GM23248 (cell line): ENCODE results near the gene RAB15. TPM values are rescaled to one million over a fixed set of nuclear protein-coding genes. Genes with fewer than 3 reads are reported as not detected.

ENCODE experiments used
- DNase-seq: peaks from one replicate; pipeline ENCODE4 v3.0.0-alpha.2; 2015
- H2AFZ ChIP-seq: fragments of 200-600 bp; sonication (generic); 2 replicates; pipeline ENCODE4 v1.6.1; 2016; ENCODE audit warnings: antibody characterized with exemption
- H3F3A ChIP-seq: fragments of 200-600 bp; sonication (generic); 2 replicates; pipeline ENCODE4 v1.6.1; 2016; ENCODE audit warnings: mild to moderate bottlenecking, antibody characterized with exemption, mixed run types; ENCODE audit not compliant: insufficient read depth
- H3K27ac ChIP-seq: fragments of 200-600 bp; sonication (generic); 2 replicates; pipeline ENCODE4 v1.5.1; 2016; ENCODE audit warnings: mild to moderate bottlenecking
- H3K27me3 ChIP-seq: fragments of 200-600 bp; sonication (generic); replicated peaks from 2 replicates; pipeline ENCODE4 v1.6.1; 2016; ENCODE audit warnings: mild to moderate bottlenecking; ENCODE audit not compliant: insufficient read depth
- H3K36me3 ChIP-seq: fragments of 200-600 bp; sonication (generic); 2 replicates; pipeline ENCODE4 v1.6.1; 2016; ENCODE audit warnings: low read depth, mild to moderate bottlenecking
- H3K4me1 ChIP-seq: fragments of 200-600 bp; sonication (generic); 2 replicates; pipeline ENCODE4 v1.6.1; 2016; ENCODE audit warnings: mild to moderate bottlenecking; ENCODE audit not compliant: insufficient read depth
- H3K4me2 ChIP-seq: fragments of 200-600 bp; sonication (generic); one replicate; pipeline ENCODE4 v1.6.1; 2016; ENCODE audit warnings: mild to moderate bottlenecking; ENCODE audit not compliant: unreplicated experiment
- H3K4me3 ChIP-seq: fragments of 200-600 bp; sonication (generic); 2 replicates; pipeline ENCODE4 v1.5.1; 2016; ENCODE audit warnings: mild to moderate bottlenecking
- H3K79me2 ChIP-seq: fragments of 200-600 bp; sonication (generic); 2 replicates; pipeline ENCODE4 v1.6.1; 2016; ENCODE audit warnings: mild to moderate bottlenecking; ENCODE audit not compliant: insufficient read depth
- H3K9ac ChIP-seq: fragments of 200-600 bp; sonication (generic); 2 replicates; pipeline ENCODE4 v1.6.1; 2016; ENCODE audit warnings: mild to moderate bottlenecking
- H3K9me2 ChIP-seq: fragments of 200-600 bp; sonication (generic); 2 replicates; pipeline ENCODE4 v1.6.1; 2016; ENCODE audit warnings: mixed run types, mild to moderate bottlenecking, moderate library complexity; ENCODE audit not compliant: insufficient read depth
- H3K9me3 ChIP-seq: fragments of 200-600 bp; sonication (generic); one replicate; pipeline ENCODE4 v1.6.1; 2017; ENCODE audit warnings: low read depth
- H4K20me1 ChIP-seq: fragments of 200-600 bp; sonication (generic); 2 replicates; pipeline ENCODE4 v1.6.0; 2016; ENCODE audit not compliant: insufficient read depth
- EZH2 ChIP-seq: fragments of 200-600 bp; sonication (generic); IDR thresholded peaks from 2 replicates; pipeline ENCODE4 v1.6.1; 2018; ENCODE audit warnings: antibody characterized with exemption, mild to moderate bottlenecking; ENCODE audit not compliant: insufficient read depth, poor library complexity, severe bottlenecking
- EZH2phosphoT487 ChIP-seq: fragments of 200-600 bp; sonication (generic); IDR thresholded peaks from 2 replicates; pipeline ENCODE4 v1.6.1; 2018; ENCODE audit warnings: antibody characterized with exemption, moderate library complexity, mild to moderate bottlenecking, low read depth; ENCODE audit not compliant: insufficient read depth
- WGBS, 2 experiments: methylation state at CpG; one replicate each; pipeline ENCODE4 v1.1.6; 2015 to 2017; ENCODE audit warnings: low lambda C conversion rate in 2 of 2, low coverage in 1 of 2; ENCODE audit errors: missing lambda C conversion rate in 2 of 2; 5-methylcytosine and 5-hydroxymethylcytosine counted together
- in situ Hi-C: fragments of 300-500 bp; cut with MboI; formaldehyde crosslinking; loops from 2 replicates; pipeline ENCODE4 v1.15.0; 2020
- polyA plus RNA-seq: library from polyadenylated mRNA; unstranded; fragments of >200 nt; fragmentation: Nextera tagmentation; extraction: Ambion mirVana; gene quantifications from 2 replicates; pipeline ENCODE4 v1.2.1, GENCODE V29; 2016
- total RNA-seq: library from RNA; depleted of rRNA; stranded (reverse); fragments of >200 nt; shearing (Covaris generic); gene quantifications from 2 replicates; pipeline ENCODE4 v1.2.3, GENCODE V29; 2014

Gene RAB15
- total and polyA plus RNA-seq, 2 experiments from 2014 or later = 2.0 to 4.3 TPM

- WGBS, 2 experiments = 65 to 76% methylated on average over 5 of the region's 5 CpGs
- Histone ChIP-seq H3F3A (no peaks in the 10 kb centered on the region), H3K9ac (no peak overlapping the region), H3K9me2 (no peaks in the 10 kb centered on the region), H3K27ac (no peak overlapping the region), H3K4me2 (no peak overlapping the region), H4K20me1 (no peaks in the 10 kb centered on the region), H3K36me3 (no peaks in the 10 kb centered on the region), H3K4me3 (no peak overlapping the region), H3K27me3 (no peaks in the 10 kb centered on the region), H3K9me3 (no peaks in the 10 kb centered on the region), H2AFZ (no peak overlapping the region), H3K79me2 (no peaks in the 10 kb centered on the region), H3K4me1 (no peaks in the 10 kb centered on the region)
- no peak for TF ChIP-seq EZH2
- TF ChIP-seq EZH2phosphoT487 = no peak
- no peak for DNase-seq
- in situ Hi-C loops = no loop called here
These were observed 13.4 kb downstream of the RAB15 start for GRCh38 chr14:64958743-64959142.

GRCh38 chr14:64958201-64958600 lies 13.9 kb downstream of the RAB15 start:
- no peak for DNase-seq
- Histone ChIP-seq H3K9ac (no peak overlapping the region), H3K9me2 (no peaks in the 10 kb centered on the region), H3K4me3 (no peak overlapping the region), H3K4me2 (no peak overlapping the region), H2AFZ (no peak overlapping the region), H3K27ac (no peak overlapping the region), H3K36me3 (no peaks in the 10 kb centered on the region), H4K20me1 (no peaks in the 10 kb centered on the region), H3K79me2 (no peaks in the 10 kb centered on the region), H3K9me3 (no peaks in the 10 kb centered on the region), H3K4me1 (no peaks in the 10 kb centered on the region), H3F3A (no peaks in the 10 kb centered on the region), H3K27me3 (no peaks in the 10 kb centered on the region)
- WGBS, 2 experiments = 93 to 100% methylated on average over 2 of the region's 2 CpGs
- no peak for TF ChIP-seq EZH2
- TF ChIP-seq EZH2phosphoT487 = no peak
- in situ Hi-C loops = no loop called here

- Histone ChIP-seq H3K9me2 (no peaks in the 10 kb centered on the region), H3K9me3 (no peaks in the 10 kb centered on the region), H3K4me1 (no peaks in the 10 kb centered on the region), H3K27ac (no peak overlapping the region), H3K27me3 (no peaks in the 10 kb centered on the region), H3K9ac (no peak overlapping the region), H4K20me1 (no peaks in the 10 kb centered on the region), H3K36me3 (no peaks in the 10 kb centered on the region), H3K4me2 (no peak overlapping the region), H2AFZ (no peak overlapping the region), H3K79me2 (no peaks in the 10 kb centered on the region), H3K4me3 (no peak overlapping the region), H3F3A (no peaks in the 10 kb centered on the region)
- 82 to 85% methylated on average over 8 of the region's 8 CpGs for WGBS, 2 experiments
- TF ChIP-seq EZH2 (no peak), EZH2phosphoT487 (no peak)
- in situ Hi-C loops = no loop called here
- no peak for DNase-seq
These were observed 15.3 kb downstream of the RAB15 start for GRCh38 chr14:64956697-64957406.

GRCh38 chr14:64955297-64955696 lies 16.8 kb downstream of the RAB15 start:
- TF ChIP-seq EZH2phosphoT487 (no peak), EZH2 (no peak)
- H4K20me1 ChIP-seq = no peaks in the 10 kb centered on the region
- H2AFZ ChIP-seq = no peak overlapping the region
- in situ Hi-C loops = no loop called here
- no peaks in the 10 kb centered on the region for H3K36me3 ChIP-seq
- no peaks in the 10 kb centered on the region for H3K9me2 ChIP-seq
- no peaks in the 10 kb centered on the region for H3F3A ChIP-seq
- no peak overlapping the region for H3K27ac ChIP-seq
- H3K4me1 ChIP-seq = no peaks in the 10 kb centered on the region
- H3K4me3 ChIP-seq = no peak overlapping the region
- no peak overlapping the region for H3K9ac ChIP-seq
- H3K79me2 ChIP-seq = no peaks in the 10 kb centered on the region
- H3K9me3 ChIP-seq = no peaks in the 10 kb centered on the region
- WGBS, 2 experiments = 71 to 73% methylated on average over 6 of the region's 6 CpGs
- no peaks in the 10 kb centered on the region for H3K27me3 ChIP-seq
- no peak overlapping the region for H3K4me2 ChIP-seq
- no peak for DNase-seq
